ENCODE measurements around the gene P3R3URF.

The P3R3URF gene

DNA sequence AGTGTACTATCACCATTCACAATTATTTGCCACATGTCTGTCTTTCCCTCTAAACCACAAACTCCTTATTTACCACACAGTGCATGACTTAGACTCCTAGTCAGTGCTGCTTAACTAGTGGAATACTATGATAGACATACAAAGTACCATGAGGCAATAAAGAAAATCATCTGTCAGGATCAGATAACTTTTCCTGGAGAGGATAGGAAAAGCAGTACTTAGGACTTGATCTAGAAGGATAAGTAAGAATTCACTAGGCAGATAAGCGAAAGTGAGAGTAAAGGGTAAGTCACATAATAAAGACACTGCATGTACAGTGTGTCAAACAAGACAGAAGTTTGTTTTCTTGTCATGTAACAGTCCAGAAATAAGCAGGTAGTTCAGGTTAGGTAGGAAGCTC, 22.6 kb downstream of the P3R3URF start:
- Histone ChIP-seq H3K36me3 (no peaks in the 10 kb centered on the region), H3K4me3 (ENCODE audit: low read depth, low read length) (no peak overlapping the region), H3K27ac (no peak overlapping the region), H3K9me3 (ENCODE audit: severe bottlenecking) (no peaks in the 10 kb centered on the region), H3K27me3 (ENCODE audit: insufficient read depth, low read depth, severe bottlenecking) (no peaks in the 10 kb centered on the region)
- no peak for DNase-seq
- TF ChIP-seq, protein P1, sequence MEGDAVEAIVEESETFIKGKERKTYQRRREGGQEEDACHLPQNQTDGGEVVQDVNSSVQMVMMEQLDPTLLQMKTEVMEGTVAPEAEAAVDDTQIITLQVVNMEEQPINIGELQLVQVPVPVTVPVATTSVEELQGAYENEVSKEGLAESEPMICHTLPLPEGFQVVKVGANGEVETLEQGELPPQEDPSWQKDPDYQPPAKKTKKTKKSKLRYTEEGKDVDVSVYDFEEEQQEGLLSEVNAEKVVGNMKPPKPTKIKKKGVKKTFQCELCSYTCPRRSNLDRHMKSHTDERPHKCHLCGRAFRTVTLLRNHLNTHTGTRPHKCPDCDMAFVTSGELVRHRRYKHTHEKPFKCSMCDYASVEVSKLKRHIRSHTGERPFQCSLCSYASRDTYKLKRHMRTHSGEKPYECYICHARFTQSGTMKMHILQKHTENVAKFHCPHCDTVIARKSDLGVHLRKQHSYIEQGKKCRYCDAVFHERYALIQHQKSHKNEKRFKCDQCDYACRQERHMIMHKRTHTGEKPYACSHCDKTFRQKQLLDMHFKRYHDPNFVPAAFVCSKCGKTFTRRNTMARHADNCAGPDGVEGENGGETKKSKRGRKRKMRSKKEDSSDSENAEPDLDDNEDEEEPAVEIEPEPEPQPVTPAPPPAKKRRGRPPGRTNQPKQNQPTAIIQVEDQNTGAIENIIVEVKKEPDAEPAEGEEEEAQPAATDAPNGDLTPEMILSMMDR (IDR thresholded peaks at IDR 0.05; ENCODE audit: low read depth, low read length): no peak

DNA sequence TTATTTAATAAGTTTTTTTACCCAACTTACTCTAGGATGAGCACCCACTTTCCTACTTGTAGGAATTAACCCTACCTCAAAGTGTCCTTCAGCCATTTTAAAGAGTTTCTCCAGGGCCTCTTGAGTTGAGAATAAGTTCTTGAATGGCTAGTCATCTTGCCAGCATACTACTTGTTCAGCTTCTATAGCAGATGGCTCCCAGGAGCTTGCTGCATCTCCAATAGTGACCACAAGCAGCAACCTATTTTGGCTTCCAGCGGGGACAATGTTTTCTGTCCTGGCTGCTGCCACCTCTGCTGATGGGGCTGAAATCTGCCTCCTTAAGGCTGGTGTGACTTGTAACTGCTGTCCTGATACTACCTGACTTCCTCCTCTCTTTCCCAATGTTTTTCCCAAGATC, 23.1 kb downstream of the P3R3URF start:
- Histone ChIP-seq H3K9me3 (ENCODE audit: severe bottlenecking) (no peaks in the 10 kb centered on the region), H3K36me3 (no peaks in the 10 kb centered on the region), H3K4me3 (ENCODE audit: low read depth, low read length) (no peak overlapping the region), H3K27ac (no peak overlapping the region), H3K27me3 (ENCODE audit: insufficient read depth, low read depth, severe bottlenecking) (no peaks in the 10 kb centered on the region)
- TF ChIP-seq, protein P1 (IDR thresholded peaks at IDR 0.05; ENCODE audit: low read depth, low read length): no peak
- DNase-seq: no peak

DNA sequence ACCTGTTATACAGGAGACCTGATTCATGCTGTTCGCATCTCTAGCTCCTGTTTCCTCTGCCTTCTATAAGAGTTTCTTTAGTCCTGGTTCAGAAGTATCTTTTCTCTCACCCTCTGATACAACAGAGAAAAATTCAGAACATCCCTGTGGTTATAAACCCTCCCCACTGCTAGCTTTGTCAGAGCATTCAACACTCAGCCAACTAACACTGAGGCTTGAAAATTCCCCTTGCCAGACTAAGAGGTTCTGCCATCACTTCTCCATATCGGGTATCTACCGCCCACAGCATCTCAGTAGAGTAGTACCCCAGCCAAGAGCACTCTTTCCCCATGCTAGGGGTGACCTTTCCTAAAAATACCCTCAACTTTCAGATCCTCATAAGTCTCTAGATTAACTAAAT, 24.3 kb downstream of the P3R3URF start:
- TF ChIP-seq, protein P1 (IDR thresholded peaks at IDR 0.05; ENCODE audit: low read depth, low read length): no peak
- H3K36me3 ChIP-seq: no peaks in the 10 kb centered on the region
- no peak overlapping the region for H3K4me3 ChIP-seq (ENCODE audit: low read depth, low read length)
- no peaks in the 10 kb centered on the region for H3K9me3 ChIP-seq (ENCODE audit: severe bottlenecking)
- H3K27ac ChIP-seq: no peak overlapping the region
- no peaks in the 10 kb centered on the region for H3K27me3 ChIP-seq (ENCODE audit: insufficient read depth, low read depth, severe bottlenecking)
- no peak for DNase-seq

DNA sequence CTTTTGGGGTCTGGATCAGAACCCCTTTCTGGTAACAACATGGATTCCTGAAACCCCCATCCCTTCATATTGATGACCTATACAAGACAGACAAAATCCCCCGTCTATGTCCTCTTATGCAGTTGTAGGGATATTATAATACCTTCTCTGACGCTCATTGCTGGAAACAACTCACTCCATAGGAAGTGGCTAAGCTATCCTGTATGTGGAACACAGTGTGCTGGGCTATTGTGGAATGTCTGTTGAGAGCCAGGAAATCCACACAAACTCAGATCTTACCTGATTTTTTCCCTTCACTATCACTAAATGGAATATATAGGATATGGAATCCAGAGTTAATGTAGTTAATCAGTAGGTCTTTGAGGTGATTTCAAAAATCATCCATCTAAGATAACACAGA, 26.2 kb downstream of the P3R3URF start:
- TF ChIP-seq, protein P1 (IDR thresholded peaks at IDR 0.05; ENCODE audit: low read depth, low read length): no peak
- Histone ChIP-seq H3K27me3 (ENCODE audit: insufficient read depth, low read depth, severe bottlenecking) (no peaks in the 10 kb centered on the region), H3K36me3 (no peaks in the 10 kb centered on the region), H3K9me3 (ENCODE audit: severe bottlenecking) (no peaks in the 10 kb centered on the region), H3K27ac (no peak overlapping the region), H3K4me3 (ENCODE audit: low read depth, low read length) (no peak overlapping the region)
- no peak for DNase-seq

DNA sequence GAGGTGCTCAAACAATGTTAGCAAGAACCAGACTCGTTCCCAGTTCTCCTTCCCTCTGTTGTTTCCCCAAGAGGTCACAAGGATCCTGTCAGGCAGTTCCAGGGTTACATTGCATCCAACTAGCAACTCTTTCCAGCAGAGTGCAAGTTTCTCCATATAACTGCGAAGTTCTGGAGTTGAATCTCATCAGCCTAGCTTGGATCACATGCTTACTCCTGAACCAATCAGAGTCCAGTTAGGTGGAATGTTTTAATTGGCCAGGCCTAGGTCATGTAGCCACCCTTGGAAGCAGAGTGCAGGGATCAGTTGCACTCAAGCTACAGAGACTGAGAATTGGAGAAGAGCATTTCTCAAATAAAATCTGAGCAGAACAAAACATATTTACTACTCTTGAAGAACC, 28.0 kb downstream of the P3R3URF start:
- no peak for DNase-seq
- H3K36me3 ChIP-seq: no peaks in the 10 kb centered on the region
- H3K4me3 ChIP-seq (ENCODE audit: low read depth, low read length): no peak overlapping the region
- TF ChIP-seq, protein P1 (IDR thresholded peaks at IDR 0.05; ENCODE audit: low read depth, low read length): no peak
- H3K27me3 ChIP-seq (ENCODE audit: insufficient read depth, low read depth, severe bottlenecking): no peaks in the 10 kb centered on the region
- H3K9me3 ChIP-seq (ENCODE audit: severe bottlenecking): no peaks in the 10 kb centered on the region
- no peak overlapping the region for H3K27ac ChIP-seq

DNA sequence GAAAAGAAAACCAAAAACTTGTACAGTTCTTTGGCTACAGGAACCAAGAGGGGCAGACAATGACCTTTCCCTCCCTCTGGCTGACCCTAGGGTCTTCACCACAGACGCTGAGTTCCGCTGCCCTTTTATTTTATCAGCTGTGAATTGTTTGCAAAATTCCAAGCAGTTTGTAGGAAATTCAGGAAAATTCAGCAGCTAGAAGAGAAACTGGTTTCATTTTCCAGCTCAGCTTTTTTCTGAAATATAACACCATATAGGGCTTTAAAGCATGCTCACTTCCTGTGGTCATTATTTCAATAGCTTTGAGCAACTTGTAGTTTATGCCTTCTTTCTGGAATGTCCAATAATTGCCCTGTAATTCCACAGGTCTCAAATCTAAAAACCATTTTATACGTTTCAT, 38.4 kb downstream of the P3R3URF start:
- DNase-seq: no peak
- Histone ChIP-seq H3K4me3 (ENCODE audit: low read depth, low read length) (no peak overlapping the region), H3K36me3 (no peaks in the 10 kb centered on the region), H3K9me3 (ENCODE audit: severe bottlenecking) (no peaks in the 10 kb centered on the region), H3K27me3 (ENCODE audit: insufficient read depth, low read depth, severe bottlenecking) (no peaks in the 10 kb centered on the region), H3K27ac (no peak overlapping the region)
- TF ChIP-seq, protein P1 (IDR thresholded peaks at IDR 0.05; ENCODE audit: low read depth, low read length): no peak
